GM19239 (cell line): Measurements from ENCODE around the gene ZNF181.
"Not testable (repeated sequence)": the region's sequence is repeated elsewhere in the genome, so short reads cannot be mapped to it uniquely, and the experiment has no call there.

Experiments used
- DNase-seq: peaks from one replicate; pipeline ENCODE4 v3.0.0; 2011; ENCODE audit warnings: low spot score; ENCODE audit not compliant: insufficient read length
- FAIRE-seq: peaks from 2 replicates; lab custom pipeline; 2011; peaks lifted over from hg19 to GRCh38; lab: Jason Lieb, UNC

ZNF181 gene

GRCh38 chr19:34733746-34734536 lies at the start of gene ZNF181:
ZNF181 (plus strand) TSS chr19:34734243; CDS start chr19:34735038, 795 bp downstream.
- peak; percentile 67 for DNase-seq

GRCh38 chr19:34685266-34685665 lies 48.8 kb upstream of the ZNF181 start:
- peak; percentile 84 for FAIRE-seq
- DNase-seq = not testable (repeated sequence)

More at GRCh38 chr19:34733746-34734536, at the start of gene ZNF181:
- peak; percentile 90 for FAIRE-seq

GRCh38 chr19:34686455-34686854 lies 47.6 kb upstream of the ZNF181 start:
- FAIRE-seq (no peak), DNase-seq (no peak)

GRCh38 chr19:34687348-34687747 lies 46.7 kb upstream of the ZNF181 start:
- FAIRE-seq = no peak

GRCh38 chr19:34688592-34688991 lies 45.5 kb upstream of the ZNF181 start:
- FAIRE-seq (no peak), DNase-seq (no peak)

More at GRCh38 chr19:34687348-34687747, 46.7 kb upstream of the ZNF181 start:
- no peak for DNase-seq

- DNase-seq = no peak
- no peak for FAIRE-seq
These were observed 43.7 kb upstream of the ZNF181 start for GRCh38 chr19:34690372-34690771.

- FAIRE-seq = no peak
- no peak for DNase-seq
These were observed 41.5 kb upstream of the ZNF181 start for GRCh38 chr19:34692549-34692948.

GRCh38 chr19:34707661-34708060 lies 26.4 kb upstream of the ZNF181 start:
- DNase-seq (no peak), FAIRE-seq (no peak)

GRCh38 chr19:34711890-34712289 lies 22.2 kb upstream of the ZNF181 start:
- FAIRE-seq (no peak), DNase-seq (no peak)

GRCh38 chr19:34712395-34713261 lies 21.4 kb upstream of the ZNF181 start:
- DNase-seq = peak; percentile 18
- peak; percentile 86 for FAIRE-seq

- no peak for FAIRE-seq
These were observed 20.8 kb upstream of the ZNF181 start for GRCh38 chr19:34713262-34713637.

GRCh38 chr19:34715357-34715756 lies 18.7 kb upstream of the ZNF181 start:
- no peak for FAIRE-seq

More at GRCh38 chr19:34713262-34713637, 20.8 kb upstream of the ZNF181 start:
- no peak for DNase-seq

GRCh38 chr19:34722353-34722752 lies 11.7 kb upstream of the ZNF181 start:
- FAIRE-seq (no peak), DNase-seq (no peak)

More at GRCh38 chr19:34715357-34715756, 18.7 kb upstream of the ZNF181 start:
- DNase-seq = no peak

- FAIRE-seq = no peak
- DNase-seq = no peak
These were observed 8.6 kb upstream of the ZNF181 start for GRCh38 chr19:34725400-34725799.

- FAIRE-seq (no peak), DNase-seq (no peak)
These were observed 2.8 kb upstream of the ZNF181 start for GRCh38 chr19:34731019-34731829.

- FAIRE-seq (no peak), DNase-seq (no peak)
These were observed 2.1 kb upstream of the ZNF181 start for GRCh38 chr19:34731964-34732363.

- DNase-seq (no peak), FAIRE-seq (no peak)
These were observed 1.3 kb upstream of the ZNF181 start for GRCh38 chr19:34732612-34733211.

- peak; percentile 14 for DNase-seq
- no peak for FAIRE-seq
These were observed 737 bp upstream of the ZNF181 start for GRCh38 chr19:34733266-34733745.

GRCh38 chr19:34734537-34735103 lies 577 bp downstream of the ZNF181 start:
- FAIRE-seq (no peak), DNase-seq (no peak)
